GM18858 (cell line): Measurements from ENCODE around the gene ATF5.
"Not testable (repeated sequence)": the region's sequence is repeated elsewhere in the genome, so short reads cannot be mapped to it uniquely, and the experiment has no call there.

Experiments used
- ATAC-seq: cut with Tn5 transposase; IDR thresholded peaks from one replicate; pipeline ENCODE4 v1.9.1; 2021; ENCODE audit not compliant: unreplicated experiment

The ATF5 gene

GRCh38 chr19:49921871-49922795 is 6.9 kb upstream of the ATF5 start:
- no peak for ATAC-seq

DNA sequence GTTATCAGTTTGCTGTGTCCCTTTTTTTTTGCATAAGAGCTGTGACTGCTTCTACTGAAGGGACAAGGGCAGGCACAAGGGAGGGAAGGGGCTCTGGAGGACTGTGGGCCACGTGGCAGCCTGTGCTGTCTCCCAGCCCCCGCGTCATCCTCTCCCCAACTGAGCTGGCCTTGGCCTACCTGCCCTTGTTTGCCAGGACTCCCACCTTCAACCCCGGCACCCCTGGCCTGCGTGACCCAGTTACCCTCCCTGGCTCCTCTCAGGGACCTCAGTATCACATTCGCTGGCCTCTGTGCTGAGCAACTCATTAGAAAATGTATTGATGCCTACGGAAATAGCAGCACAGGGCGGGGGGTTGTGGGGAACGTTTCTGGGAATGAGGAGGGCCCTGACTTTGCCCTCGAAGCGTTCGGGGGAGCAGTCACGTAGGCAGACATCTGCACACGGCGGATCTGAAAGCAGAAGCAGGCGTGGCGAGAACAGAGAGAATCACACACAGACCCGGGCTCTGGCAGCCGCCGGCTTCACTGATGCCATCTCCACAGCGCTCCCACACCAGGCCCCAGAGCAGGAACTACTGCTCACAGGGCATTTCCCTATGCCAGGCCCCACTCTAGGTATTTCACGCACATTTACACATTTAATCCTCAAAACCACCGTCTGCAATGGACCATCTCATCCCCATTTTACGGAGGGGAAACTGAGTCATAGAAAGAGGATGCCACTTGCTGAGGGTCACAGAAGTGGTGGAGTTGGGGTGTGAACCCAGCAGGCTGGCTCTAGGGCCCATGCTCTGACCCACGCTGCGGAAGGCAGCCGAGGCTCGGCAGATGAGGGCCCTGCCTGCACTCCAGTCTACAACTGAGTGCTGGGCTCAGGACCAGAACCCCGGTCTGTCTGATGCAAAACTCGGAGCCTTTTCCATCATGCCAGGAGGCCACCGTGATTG is 5.7 kb upstream of the ATF5 start:
- no peak for ATAC-seq

- ATAC-seq = no peak
Observed at GRCh38 chr19:49924004-49924880, 4.8 kb upstream of the ATF5 start.

DNA sequence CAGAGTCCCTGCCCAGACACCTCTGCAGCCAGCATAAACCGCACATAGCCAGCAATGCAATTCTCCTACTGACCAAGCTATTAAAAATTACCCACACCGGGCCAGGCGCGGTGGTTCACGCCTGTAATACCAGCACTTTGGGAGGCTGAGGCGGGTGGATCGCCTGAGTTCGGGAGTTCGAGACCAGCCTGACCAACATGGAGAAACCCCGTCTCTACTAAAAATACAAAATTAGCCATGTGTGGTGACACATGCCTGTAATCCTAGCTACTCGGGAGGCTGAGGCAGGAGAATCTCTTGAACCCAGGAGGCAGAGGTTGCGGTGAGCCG is 4.2 kb upstream of the ATF5 start:
- ATAC-seq = not testable (repeated sequence)

DNA sequence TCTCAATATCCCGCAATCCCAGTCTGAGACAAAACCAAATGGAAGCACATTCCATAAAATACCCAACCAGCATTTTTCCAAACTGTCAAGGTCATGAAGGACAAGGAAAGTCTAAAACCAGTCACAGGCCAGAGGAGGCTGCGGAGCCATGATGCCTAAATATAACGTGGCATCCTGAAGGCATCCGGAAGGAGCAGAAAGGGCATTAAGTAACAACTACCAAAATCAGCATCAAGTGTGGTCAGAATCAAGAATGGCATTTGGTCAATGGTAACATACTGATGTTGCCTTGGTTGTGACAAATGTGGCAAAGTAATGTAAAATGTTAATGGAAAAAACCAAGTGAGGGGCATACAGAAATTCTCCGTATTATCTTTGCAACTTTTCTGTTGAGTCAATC is 3.5 kb upstream of the ATF5 start:
- ATAC-seq = no peak

DNA sequence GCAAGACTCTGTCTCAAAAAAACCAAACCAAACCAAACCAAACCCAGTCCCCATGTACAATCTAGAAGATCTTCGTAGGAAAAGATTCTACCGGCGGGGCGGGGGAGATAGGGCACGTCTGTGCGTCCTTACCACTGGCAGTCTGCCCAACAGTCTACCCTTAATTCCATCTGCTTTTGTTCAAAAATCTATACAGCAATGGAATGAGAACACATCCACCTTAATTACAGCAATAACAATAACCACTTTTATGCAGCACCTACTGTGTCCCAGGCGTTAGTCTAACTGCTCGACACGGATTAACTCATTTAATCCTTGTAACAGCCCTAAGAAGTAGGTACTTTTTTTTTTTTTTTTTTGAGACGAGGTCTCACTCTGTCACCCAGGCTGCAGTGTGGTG is 2.5 kb upstream of the ATF5 start:
- ATAC-seq = no peak

- no peak for ATAC-seq
Observed at GRCh38 chr19:49927526-49928264, 1.3 kb upstream of the ATF5 start.

DNA sequence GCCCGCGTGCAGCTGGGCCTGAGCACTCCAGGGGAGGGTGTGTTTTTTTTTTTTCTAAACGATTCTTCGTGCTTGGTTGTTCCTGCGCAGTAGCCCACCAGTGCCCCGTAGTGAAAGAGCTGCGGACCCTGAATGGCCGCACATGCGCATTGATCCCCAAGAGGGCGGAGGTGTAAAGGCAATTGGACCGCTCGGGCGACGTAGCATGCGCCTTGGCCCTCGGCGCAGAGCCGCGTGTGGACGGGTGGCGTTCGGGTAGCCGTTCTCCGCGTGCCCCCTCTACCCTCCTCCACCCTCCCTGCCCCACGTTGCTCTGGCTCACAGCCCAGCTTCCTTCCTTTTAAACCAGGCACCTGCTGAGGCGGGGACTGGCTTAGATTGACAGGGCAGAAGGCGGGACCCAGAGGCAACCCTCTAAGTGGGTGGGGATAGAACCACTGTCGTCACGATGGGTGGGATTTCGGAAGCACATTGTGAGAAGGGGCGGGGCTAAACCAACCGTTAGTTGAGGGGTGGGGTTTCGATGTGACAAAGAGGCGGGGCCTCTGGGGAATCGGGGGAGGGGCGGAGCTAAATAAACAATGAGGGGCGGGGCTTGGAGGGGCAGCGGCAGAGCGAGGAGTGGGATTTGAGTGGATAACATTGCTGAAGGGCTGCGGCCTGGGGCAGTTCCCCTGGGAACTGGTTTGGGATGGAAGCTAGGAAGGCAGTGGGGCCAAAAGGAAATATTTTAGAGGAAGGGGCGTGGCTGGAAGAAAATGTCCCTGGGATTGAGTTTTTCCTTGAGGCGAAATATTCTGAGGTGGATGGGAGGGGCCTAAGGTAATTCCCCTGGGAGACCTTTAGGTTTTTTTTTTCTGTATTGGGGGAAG is 842 bp downstream of the ATF5 start:
- peak; percentile 59 for ATAC-seq

DNA sequence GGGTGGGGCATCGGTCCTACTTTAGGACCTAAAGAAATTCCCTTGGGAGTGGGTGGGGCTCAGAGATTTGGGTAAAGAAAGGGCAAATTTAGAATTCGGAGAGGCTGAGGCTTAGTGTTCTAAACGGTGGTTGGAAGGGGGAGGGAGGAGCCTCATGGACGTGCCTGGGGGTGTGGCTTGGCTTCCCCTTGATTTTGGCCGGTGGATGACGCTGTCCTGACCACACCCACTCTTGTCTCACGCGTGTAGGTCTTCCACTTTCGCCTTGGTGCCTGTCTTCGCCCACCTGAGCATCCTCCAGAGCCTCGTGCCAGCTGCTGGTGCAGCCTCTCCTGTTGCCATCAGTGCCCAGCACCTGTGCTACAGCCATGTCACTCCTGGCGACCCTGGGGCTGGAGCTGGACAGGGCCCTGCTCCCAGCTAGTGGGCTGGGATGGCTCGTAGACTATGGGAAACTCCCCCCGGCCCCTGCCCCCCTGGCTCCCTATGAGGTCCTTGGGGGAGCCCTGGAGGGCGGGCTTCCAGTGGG is 1.5 kb downstream of the ATF5 start:
- no peak for ATAC-seq

- ATAC-seq = no peak
Observed at GRCh38 chr19:49931293-49932040, 2.5 kb downstream of the ATF5 start.

DNA sequence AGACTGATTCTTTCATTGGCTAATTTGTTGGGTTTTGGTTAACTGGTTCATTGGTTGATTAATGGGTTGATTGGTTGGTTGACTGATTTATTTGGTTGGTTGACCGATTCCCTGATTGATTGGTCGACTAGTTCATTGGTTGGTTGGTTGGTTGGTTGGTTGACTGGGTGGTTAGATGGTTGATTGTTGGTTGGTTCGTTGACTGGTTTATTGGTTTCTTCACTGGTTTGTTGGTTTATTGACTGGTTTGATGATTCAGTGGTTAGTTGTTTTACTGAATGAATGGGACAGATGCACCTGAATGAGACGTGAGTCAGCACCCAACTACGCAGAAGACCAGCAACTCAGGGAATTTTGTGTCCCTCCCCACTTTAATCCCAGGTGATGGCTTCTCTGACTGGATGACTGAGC is 3.0 kb downstream of the ATF5 start:
- ATAC-seq = no peak

DNA sequence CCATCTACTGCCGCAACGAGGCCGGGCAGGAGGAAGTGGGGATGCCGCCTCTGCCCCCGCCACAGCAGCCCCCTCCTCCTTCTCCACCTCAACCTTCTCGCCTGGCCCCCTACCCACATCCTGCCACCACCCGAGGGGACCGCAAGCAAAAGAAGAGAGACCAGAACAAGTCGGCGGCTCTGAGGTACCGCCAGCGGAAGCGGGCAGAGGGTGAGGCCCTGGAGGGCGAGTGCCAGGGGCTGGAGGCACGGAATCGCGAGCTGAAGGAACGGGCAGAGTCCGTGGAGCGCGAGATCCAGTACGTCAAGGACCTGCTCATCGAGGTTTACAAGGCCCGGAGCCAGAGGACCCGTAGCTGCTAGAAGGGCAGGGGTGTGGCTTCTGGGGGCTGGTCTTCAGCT is 3.7 kb downstream of the ATF5 start:
- no peak for ATAC-seq

- ATAC-seq = no peak
Observed at GRCh38 chr19:49933643-49934042, 4.6 kb downstream of the ATF5 start.

DNA sequence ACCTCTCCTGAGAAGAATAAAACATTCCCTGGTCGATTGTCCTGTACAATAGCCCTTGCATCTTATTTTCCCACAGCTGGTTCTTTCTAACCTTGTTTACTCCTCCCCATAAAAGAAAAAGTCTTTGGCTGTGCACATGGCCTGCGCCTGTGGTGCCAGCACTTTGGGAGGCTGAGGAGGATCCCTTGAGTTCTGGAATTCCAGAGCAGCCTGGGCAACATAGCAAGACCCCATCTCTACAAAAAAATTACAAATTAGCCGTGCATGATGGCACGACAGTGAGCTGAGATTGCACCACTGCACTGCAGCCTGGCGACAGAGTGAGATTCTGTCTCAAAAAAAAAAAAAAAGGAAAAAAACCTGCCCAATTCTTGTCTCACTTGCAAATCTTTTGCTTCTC is 7.5 kb downstream of the ATF5 start:
- no peak for ATAC-seq

DNA sequence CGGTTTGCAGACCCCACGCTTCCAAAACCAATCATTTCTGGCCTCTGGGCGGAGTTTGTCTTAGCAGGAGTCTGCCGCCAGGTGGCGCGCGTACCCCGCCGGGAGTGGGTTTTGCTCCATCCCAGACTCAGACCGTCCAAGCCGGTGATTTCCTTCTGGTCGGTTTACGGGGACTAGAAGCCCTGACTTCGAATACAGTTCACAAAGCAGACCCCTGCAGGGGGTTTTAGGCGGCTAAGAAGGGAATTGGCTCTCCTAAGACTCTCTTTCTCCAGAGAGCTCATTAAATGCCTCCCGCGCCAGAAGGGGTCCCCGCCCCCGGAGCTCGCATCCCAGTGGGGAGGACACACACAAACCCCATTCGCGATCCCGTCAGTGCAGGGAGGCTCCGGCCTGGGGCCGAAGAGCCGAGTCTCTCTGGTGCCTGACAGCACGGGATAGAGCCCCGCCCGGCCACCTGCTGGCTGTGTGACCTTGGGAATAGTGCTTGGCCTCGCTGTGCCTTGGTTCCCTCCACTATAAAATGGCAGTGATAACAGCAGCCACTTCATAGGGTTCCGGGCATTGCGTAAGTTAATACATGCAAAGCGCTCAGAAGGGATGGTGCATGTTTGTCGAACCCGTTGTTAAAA is 8.9 kb downstream of the ATF5 start:
- no peak for ATAC-seq

DNA sequence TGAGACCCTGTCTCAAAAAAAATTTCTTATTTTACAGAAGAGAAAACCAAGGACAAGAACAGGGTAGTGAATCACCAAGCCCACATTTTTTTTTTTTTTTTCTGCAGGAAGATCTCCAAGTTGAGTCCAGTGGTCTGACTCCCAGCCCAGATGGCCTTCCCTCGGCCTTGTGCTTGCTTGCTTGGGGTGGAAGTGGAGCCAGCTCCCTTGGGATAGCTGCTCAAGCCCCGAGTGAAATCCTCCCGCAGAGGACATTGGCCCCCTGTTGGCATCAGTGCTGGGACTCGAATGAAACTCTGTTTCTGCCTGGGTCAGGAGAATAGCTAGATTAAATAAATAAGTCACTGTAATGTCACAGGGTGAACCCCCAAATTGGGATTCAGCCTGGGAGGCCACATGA is 9.7 kb downstream of the ATF5 start:
- ATAC-seq = no peak

- no peak for ATAC-seq
Observed at GRCh38 chr19:49939721-49940481, 10.9 kb downstream of the ATF5 start.
